KOPT-K1 (cell line): Measurements from ENCODE around the gene BAHD1.

Experiments
- H3K27ac ChIP-seq: fragments of 200-600 bp; sonication (generic); 2 replicates; pipeline ENCODE4 v1.5.1; 2016; ENCODE audit warnings: antibody characterized with exemption, mild to moderate bottlenecking, low read depth, low read length; ENCODE audit not compliant: poor library complexity, severe bottlenecking
- H3K36me3 ChIP-seq: fragments of 200-600 bp; sonication (generic); 2 replicates; pipeline ENCODE4 v1.5.1; 2017; ENCODE audit warnings: antibody characterized with exemption, mild to moderate bottlenecking, low read length, moderate library complexity; ENCODE audit not compliant: insufficient read depth
- H3K9me3 ChIP-seq: fragments of 200-600 bp; sonication (generic); 2 replicates; pipeline ENCODE4 v1.5.1; 2017; ENCODE audit warnings: antibody characterized with exemption, low read length, mild to moderate bottlenecking; ENCODE audit not compliant: insufficient read depth, poor library complexity, severe bottlenecking

Gene BAHD1

DNA sequence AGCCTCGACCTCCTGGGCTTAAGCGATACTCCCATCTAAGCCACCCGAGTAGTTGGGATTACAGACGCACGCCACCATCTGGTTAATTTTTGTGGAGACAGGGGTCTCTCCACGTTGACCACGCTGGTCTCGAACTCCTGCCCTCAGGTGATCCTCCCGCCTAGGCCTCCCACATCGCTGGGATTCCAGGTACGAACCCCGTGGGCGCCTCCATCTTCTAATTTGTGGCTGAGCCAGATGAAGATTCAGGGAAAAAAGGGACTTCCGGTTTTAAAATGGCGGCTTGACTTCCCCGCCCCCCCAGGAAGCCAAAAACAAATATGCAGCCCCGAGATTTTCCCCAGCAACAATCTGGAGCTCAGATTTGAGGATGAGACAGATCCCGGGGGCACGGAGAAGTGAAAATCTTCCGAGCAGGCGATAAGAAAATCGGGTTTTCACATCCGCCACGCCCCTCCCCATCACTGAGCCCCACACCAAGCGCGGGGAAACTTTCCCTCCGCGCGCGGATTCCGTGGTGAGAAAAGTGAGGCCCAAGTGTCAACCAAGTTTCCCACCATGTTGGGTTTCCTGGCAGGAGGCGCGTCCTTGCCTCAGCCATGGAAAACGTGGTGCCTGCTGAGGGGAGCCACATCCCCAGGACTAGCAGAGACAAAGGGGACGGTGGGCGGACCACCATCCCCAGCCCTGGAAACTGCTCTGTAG lies 45.5 kb downstream of the BAHD1 start:
- H3K9me3 ChIP-seq, result no peaks in the 10 kb centered on the region
- H3K36me3 ChIP-seq, result no peaks in the 10 kb centered on the region
- no peak overlapping the region for H3K27ac ChIP-seq

DNA sequence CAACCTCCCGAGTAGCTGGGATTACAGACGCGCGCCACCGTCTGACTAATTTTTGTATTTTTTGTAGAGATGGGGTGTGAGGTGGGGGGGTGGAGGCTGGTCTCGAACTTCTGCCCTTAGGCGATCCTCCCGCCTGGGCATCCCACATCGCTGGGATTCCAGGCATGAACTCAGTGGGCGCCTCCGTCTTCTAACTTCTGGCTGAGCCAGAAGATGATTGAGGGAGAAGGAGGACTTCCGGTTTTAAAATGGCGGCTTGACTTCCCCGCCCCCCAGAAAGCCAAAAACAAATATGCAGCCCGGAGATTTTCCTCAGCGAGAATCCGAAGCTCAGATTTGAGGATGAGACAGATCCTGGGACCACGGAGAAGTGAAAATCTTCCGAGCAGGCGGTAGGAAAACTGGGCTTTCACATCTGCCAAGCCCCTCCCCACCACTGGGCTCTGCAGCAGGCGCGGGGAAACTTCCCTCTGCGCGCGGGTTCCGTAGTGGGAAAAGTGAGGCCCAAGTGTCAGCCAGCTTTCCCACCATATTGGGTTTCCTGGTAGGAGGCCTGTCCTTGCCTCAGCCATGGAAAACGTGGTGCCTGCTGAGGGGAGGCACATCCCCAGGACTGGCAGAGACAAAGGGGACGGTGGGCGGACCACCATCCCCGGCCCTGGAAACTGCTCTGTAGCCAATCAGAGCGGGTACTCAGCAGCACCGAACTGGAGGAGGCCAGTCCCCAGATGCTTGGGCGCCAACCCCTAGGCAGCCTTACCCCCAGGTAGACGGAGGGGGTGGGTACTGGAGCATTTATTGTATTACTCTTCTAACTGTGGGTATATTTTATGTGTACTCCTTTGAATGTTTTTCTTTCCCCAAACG lies 47.3 kb downstream of the BAHD1 start:
- Histone ChIP-seq H3K36me3 (no peaks in the 10 kb centered on the region), H3K27ac (no peak overlapping the region), H3K9me3 (no peaks in the 10 kb centered on the region)

DNA sequence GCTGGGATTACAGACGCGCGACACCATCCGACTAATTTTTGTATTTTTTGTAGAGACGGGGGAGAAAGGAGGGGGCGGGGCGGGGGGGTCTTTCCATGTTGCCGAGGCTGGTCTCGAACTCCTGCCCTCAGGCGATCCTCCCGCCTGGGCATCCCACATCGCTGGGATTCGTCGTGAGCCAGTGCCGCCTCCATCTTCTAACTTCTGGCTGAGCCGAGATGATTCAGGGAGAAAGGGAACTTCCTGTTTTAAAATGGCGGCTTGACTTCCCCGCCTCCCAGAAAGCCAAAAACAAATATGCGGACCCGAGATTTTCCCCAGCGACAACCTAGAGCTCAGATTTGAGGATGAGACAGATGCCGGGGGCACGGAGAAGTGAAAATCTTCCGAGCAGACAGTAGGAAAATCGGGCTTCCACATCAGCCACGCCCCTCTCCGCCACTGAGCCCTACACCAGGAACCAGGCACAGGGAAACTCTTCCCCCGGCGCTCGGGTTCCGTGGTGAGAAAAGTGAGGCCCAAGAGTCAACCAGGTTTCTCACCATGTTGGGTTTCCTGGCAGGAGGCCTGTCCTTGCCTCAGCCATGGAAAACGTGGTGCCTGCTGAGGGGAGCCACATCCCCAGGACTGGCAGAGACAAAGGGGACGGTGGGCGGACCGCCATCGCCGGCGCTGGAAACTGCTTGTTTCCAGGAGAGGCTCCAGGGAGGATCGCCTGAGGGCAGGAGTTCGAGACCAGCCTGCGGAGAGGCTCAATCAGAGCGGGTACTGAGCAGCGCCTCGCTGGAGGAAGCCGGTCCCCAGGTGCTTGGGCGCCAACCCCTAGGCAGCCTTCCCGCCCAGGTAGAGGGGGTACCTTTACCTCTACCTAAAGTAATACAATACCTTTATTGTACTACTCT lies 48.8 kb downstream of the BAHD1 start:
- Histone ChIP-seq H3K9me3 (no peaks in the 10 kb centered on the region), H3K27ac (no peak overlapping the region), H3K36me3 (no peaks in the 10 kb centered on the region)

DNA sequence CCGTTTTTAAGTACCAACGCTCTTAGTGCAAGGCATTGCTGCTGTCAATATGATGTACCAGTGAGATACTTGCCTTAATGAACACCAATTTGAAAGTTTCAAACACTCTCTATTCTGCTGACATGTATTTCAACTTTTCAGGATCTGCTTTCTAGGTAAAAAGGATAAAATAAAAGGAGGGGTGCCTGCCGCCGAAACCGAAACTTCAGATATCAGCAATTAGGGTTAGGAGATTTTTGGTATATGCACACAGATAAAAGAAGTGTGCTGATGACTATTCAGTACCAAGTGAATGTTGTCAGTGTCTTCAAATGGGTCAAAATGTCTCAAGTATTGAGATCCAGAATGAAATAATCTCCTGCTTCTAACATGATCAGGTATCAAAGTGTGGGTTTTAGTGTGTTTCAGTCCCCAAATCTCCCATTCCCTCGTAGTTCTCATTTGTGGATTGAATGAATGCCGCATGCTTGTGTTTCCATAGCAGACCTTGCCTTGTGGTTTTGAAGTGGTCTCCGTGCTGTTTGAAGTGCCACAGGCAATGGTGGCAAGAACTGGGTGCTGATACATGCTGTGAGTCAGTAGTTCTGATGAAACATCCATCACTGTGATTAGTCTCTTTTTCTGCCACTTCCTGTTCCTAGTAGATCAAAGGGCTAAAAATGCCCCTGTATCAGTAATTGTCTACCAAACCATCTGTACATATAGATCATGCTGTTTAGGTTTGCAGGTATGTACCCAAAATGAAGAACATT lies 52.5 kb downstream of the BAHD1 start:
- H3K36me3 ChIP-seq, result no peaks in the 10 kb centered on the region
- H3K9me3 ChIP-seq, result no peaks in the 10 kb centered on the region
- H3K27ac ChIP-seq, result no peak overlapping the region

DNA sequence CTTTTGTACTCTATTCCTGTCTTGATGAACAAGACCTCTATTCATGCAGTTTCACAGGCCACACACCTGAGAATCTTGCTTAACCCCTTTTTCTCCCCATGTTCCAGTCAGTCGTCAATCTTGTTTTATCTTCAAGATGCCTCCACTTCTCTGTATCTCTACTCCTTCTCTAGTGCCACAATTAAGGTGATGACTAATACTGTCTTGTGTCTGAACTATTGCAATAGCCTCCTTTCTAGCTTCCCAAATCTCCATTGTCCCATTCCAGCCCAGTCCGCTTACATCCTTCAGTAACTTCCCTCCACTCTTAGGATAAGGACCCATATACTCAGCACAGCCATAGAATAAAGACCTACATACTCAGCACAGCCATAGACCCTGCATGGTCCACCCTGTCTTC lies 54.8 kb downstream of the BAHD1 start:
- Histone ChIP-seq H3K9me3 (no peaks in the 10 kb centered on the region), H3K27ac (no peak overlapping the region), H3K36me3 (no peaks in the 10 kb centered on the region)

DNA sequence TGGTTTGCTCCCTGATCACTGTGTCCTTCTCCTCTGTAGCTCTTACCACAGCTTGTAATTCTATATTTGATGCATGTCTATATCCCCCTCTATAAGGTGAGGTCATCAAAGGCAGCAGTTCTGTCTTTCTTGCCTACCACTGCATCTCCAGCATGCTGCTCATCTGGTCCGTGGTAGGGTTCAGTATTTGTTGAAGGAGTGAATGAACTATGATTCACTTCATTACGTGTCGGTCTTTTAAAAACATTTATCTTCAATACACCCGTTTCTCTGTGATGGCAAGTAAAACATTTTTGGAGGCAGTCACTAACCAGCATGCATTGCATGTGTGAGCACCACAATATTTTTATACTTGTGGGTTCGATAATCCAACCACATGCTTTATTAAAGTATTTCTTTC lies 57.7 kb downstream of the BAHD1 start:
- Histone ChIP-seq H3K9me3 (no peaks in the 10 kb centered on the region), H3K27ac (no peak overlapping the region), H3K36me3 (no peaks in the 10 kb centered on the region)

DNA sequence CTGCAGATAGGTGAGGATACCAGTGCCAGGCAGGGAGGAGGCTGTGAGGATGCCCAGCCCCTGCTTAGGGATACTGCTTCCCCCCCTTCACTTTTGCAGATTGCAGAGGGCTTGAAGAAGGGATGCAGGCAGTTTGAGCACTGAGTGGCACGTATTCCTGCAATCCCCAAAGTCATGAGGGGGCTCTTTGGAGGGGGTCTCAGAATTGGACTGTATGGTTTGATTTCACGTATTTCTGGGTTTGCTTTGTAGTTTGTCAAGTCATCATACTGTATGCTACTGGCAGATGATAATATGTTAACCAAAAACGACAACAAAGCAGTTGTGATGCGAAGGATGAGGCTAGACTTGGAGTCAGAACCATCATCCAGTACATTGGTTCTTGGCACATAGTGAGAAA lies 58.1 kb downstream of the BAHD1 start:
- Histone ChIP-seq H3K27ac (no peak overlapping the region), H3K36me3 (no peaks in the 10 kb centered on the region), H3K9me3 (no peaks in the 10 kb centered on the region)

DNA sequence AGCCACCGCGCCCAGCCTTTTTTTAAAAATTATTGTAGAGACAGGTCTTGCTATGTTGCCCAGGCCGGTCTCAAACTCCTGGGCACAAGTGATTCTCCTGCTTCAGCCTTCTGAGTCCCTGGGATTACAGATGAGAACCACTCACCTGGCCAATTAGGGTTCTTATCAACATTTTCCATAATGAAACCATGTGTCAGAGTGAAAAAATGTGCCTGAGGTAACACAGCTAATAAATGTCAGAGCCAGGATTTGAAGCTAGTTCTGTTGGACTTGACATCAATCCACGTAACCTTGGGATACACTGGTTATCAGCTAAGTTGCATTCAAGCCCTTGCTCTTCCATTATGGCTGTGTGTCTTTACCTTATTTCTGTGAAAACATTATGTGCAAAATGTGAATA lies 59.2 kb downstream of the BAHD1 start:
- Histone ChIP-seq H3K9me3 (no peaks in the 10 kb centered on the region), H3K27ac (no peak overlapping the region), H3K36me3 (no peaks in the 10 kb centered on the region)

DNA sequence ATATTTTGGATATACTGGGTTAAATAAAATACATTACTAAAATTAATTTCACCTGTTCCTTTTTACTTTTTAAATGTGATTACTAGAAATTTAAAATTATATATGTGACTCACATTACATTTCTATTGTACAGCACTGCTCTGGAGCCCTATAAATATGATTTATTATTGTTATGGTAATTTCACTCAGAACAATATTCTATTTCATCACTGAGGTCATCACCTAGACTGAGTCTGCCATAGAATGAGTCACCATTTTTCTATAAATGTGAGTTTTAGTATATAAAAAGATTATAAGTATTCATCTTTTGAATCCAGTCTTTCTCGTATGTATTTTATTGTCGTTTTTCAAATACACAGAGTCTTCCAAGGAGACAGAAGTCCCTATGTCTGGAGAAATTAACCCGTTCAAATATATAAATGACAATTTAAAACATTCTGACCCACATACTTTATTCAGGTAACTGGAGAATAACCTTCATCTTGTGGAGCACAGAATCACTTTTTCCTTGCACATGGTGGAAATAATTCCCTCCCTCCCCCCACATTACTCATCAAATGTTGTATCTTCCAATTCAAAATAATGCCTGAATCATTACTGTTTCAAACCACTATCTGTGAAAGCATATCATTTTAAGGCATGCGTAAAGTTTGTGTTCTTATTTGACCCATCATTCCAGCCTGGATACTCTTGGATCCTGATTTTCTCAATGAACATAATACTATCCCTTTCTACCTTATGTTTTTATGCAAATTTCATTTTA lies 60.0 kb downstream of the BAHD1 start:
- Histone ChIP-seq H3K9me3 (no peaks in the 10 kb centered on the region), H3K36me3 (no peaks in the 10 kb centered on the region), H3K27ac (no peak overlapping the region)

DNA sequence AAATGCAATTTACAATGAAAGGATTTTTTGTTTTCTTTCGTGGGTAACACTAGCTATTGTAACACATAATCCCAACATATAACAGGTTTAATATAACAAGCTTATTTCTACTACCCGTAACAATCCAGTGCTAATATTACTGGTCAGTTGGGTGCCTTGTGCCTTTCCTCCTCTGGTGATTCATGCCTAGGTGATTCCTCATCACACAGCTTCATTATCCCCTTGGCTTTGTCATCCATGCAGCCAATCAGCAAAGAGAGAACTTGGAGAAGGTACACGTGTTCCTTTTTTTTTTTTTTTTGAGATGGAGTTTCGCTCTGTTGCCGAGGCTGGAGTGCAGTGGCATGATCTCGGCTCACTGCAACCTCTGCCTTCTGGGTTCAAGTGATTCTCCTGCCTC lies 60.7 kb downstream of the BAHD1 start:
- Histone ChIP-seq H3K36me3 (no peaks in the 10 kb centered on the region), H3K9me3 (no peaks in the 10 kb centered on the region), H3K27ac (no peak overlapping the region)

DNA sequence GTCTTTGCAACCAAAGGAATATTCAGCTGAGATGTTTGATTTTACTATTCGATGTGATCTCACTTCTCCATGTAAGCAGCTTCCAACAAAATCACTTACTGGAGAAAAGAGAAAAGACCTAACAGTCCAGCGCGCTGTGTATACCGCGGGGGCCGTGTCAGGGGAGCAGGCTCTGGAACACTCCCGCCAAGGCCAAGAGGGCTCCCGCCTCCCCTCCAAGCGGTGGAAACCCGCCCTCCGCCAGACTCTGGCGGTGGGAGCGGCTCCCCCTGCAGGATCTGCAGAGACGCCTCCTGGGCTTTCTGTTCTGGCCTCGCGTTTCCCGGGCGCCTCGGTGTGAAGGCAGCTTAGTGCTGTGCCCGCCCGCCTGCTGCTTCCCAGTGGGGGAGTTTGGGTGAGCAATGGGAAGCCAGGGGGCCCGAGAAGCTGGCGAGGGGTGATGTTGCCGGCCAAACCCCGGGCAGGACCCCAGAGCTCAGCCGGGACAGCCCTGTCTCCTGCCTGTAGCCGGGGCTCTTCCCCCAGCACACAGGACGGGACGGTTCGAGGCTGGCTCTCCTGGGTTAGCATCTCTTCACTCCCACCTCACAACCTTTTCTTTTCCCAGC lies 66.3 kb downstream of the BAHD1 start:
- Histone ChIP-seq H3K36me3 (no peaks in the 10 kb centered on the region), H3K27ac (no peak overlapping the region), H3K9me3 (no peaks in the 10 kb centered on the region)

DNA sequence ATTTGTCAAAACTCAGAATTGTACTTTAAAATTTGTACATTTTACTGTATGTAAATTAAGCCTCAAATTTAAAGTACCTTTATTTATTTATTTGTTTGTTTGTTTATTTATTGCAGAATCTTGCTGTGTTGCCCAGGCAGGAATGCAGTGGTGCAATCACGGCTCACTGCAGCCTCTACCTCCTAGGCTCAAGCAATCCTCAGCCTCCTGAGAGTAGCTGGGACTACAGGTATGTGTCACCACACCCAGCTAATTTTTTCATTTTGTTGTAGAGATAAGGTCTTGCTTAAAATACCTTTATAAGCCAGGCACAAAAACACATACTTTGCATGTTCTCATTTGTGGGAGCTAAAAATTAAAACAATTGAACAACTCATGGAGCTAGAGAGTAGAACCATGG lies 67.5 kb downstream of the BAHD1 start:
- Histone ChIP-seq H3K27ac (no peak overlapping the region), H3K9me3 (no peaks in the 10 kb centered on the region), H3K36me3 (no peaks in the 10 kb centered on the region)

DNA sequence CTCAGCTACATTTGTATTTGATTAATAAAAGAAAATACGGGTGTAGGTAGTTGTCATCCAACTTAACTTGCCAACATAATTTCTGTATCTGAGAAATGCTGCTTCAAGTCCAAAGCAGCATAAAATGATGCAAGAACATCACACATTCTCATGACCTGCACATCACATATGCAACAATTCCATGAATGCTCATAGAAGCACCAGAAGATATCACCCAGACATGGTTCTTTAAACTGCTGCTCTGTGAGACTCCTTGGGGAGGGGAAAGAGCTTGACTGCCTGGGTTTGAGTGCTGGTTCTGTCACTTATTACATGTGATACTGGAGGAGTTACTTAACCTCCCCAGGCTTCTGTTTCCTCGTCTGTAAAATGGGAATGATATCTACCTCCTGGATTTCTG lies 69.4 kb downstream of the BAHD1 start:
- Histone ChIP-seq H3K27ac (no peak overlapping the region), H3K9me3 (no peaks in the 10 kb centered on the region), H3K36me3 (no peaks in the 10 kb centered on the region)

DNA sequence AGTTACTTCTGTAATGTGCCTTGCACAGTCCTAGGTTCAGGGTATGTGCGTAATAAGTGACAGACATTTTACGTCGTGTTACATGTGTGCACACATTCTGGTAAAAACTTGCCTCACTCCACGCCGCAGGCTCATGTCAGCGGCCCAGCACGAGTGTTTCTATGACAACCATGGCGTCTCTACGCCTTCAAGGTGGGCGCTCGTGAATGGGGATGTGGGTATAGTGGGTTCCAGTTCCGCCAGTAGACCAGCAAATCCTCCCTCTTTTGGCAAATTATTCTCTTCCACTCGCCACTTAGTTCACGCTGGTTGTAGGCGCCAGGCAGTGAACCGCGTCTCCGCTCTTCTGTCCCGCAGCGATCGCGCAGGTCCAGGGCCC lies 70.3 kb downstream of the BAHD1 start:
- no peak overlapping the region for H3K27ac ChIP-seq
- no peaks in the 10 kb centered on the region for H3K9me3 ChIP-seq
- H3K36me3 ChIP-seq, result no peaks in the 10 kb centered on the region
